ENCODE results near the gene ACADSB.

GRCh38 chr10:122962405-122962804, 46.4 kb upstream of the ACADSB start:
- no peak for TF ChIP-seq CTCF (IDR thresholded peaks at IDR 0.05)
- no peak for TF ChIP-seq ZFX (IDR thresholded peaks at IDR 0.05; ENCODE audit: borderline replicate concordance)

Measured in 22Rv1 (cell line).